Gastroesophageal sphincter (tissue), 3 donors: ENCODE data around the gene VPS11.

ENCODE experiments used
- CTCF ChIP-seq, 4 experiments: fragments of 200-600 bp in 2 of 4; fragments of 450-650 bp in 2 of 4; sonication (generic) in 1 of 4; IDR thresholded peaks; one replicate each; pipeline ENCODE4 v1.5.1; 2017 to 2019; ENCODE audit warnings: antibody characterized with exemption in 4 of 4, mild to moderate bottlenecking in 2 of 4, moderate library complexity in 2 of 4
- EP300 ChIP-seq: sonication (generic); formaldehyde crosslinking; IDR thresholded peaks from one replicate; pipeline ENCODE4 v1.6.1; 2017; ENCODE audit warnings: antibody characterized with exemption, mild to moderate bottlenecking
- POLR2A ChIP-seq, 2 donors: fragments of 450-650 bp; IDR thresholded peaks; one replicate each; pipeline ENCODE4 v1.6.1; 2017; ENCODE audit warnings: antibody characterized with exemption in 2 of 2, mild to moderate bottlenecking in 2 of 2, moderate library complexity in 1 of 2
- POLR2AphosphoS5 ChIP-seq: sonication (generic); formaldehyde crosslinking; IDR thresholded peaks from one replicate; pipeline ENCODE4 v1.6.1; 2017; ENCODE audit warnings: antibody characterized with exemption

- TF ChIP-seq CTCF (IDR thresholded peaks at IDR 0.05) (no peak), POLR2AphosphoS5 (no peak), POLR2A (IDR thresholded peaks at IDR 0.05) (no peak), EP300 (no peak)
Observed at GRCh38 chr11:119109843-119110242, 42.2 kb downstream of the VPS11 start.
